HG02759 (cell line): ENCODE measurements around the gene SRI.
"Not testable (repeated sequence)": the region's sequence is repeated elsewhere in the genome, so short reads cannot be mapped to it uniquely, and the experiment has no call there.

ENCODE experiments used
- ATAC-seq: cut with Tn5 transposase; IDR thresholded peaks from one replicate; pipeline ENCODE4 v1.9.1; 2021; ENCODE audit warnings: mild to moderate bottlenecking, moderate library complexity; ENCODE audit not compliant: unreplicated experiment

SRI gene

DNA sequence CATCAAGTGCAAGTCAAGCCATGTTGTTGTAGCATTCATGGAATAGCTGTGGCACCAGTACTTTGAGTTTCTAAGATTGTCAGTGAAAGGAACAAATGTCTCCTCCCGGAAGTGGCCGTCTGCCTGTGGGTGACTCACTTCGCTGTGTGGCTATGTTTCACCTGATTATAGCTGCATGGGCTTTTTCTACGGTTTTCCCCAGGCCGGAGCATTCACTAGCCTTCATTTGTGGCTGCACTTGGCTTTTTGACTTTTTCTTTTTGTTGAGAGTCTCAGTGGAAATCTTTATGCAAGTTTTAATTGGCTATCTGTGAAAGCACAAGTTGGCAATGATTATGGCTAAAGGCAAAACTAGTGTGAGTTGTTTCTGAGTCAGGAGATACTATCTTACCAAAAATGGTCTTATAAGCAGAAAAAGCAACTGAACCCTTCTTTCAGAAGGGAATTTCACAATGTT lies 35.0 kb downstream of the SRI start:
- no peak for ATAC-seq

- no peak for ATAC-seq
These were observed 36.8 kb downstream of the SRI start for GRCh38 chr7:88183051-88183450.

- no peak for ATAC-seq
These were observed 43.6 kb downstream of the SRI start for GRCh38 chr7:88176190-88176589.

DNA sequence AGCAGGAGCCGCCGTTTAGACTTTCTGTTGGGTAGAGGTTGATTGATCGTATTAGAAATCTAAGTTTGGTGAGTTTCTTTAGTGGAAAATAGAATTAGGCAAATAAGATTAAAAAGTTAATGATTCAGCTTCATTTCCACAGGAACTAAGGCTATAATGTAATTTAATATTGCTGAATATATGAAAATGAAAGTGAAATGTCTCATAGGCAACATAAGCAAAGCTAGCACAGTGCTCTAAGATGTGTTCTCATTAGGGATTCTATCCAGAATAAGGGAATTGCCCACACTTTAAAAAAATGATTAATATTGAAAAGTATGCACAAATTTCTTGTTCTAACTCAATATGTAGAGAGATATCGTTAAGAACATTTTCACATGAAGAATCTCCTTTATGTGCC lies 47.0 kb downstream of the SRI start:
- no peak for ATAC-seq

- peak; percentile 47 for ATAC-seq
These were observed 50.0 kb downstream of the SRI start for GRCh38 chr7:88169717-88170320.

- ATAC-seq = no peak
These were observed 52.1 kb downstream of the SRI start for GRCh38 chr7:88167721-88168120.

DNA sequence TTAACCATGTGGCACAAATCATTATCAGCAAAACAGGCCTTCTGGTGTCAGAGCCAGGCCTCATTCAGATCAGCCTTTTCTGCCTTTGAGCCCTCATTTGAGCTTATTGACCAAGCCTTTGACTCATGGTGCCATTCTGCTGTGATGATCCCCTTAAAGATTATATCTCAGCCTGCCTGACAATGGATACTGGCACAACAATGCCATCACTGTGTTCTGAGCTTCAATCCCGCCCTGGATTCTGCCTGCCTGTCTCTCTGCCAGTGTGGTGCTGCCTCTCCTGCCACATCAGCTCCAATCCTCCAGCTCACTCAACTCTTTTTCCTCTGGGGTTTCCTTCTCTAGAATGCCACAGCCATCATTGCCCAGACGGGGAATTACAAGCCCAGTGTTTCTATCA lies 52.6 kb downstream of the SRI start:
- no peak for ATAC-seq

DNA sequence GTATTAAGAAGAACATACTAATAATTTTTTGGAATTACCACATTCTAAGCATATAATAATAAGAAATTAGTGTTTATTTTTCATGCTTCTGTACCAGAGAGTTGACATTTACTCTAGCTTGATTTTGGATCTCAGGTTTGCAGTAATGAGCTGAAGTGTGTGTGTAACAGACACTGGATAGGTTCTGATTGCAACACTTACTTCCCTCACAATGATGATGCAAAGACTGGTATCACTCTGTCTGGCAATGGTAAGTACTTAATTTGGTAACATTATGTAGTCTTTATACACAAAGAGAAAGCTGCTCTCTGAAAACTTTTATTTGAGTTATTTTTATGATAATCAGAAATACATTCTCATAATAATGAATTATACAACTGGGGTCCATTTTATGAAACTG lies 54.1 kb downstream of the SRI start:
- no peak for ATAC-seq

DNA sequence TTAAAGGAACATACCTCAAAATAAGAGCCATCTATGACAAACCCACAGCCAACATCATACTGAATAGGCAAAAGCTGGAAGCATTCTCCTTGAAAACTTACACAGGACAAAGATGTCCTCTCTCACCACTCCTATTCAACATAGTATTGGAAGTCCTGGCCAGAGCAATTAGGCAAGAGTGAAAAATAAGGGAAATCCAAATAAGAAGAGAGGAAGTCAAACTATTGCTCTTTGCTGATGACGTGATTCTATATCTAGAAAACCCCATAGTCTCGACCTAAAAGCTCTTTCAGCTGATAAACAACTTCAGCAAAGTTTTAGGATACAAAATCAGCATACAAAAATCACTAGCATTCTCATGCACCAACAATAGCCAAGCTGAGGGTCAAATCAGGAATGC lies 60.1 kb downstream of the SRI start:
- not testable (repeated sequence) for ATAC-seq

DNA sequence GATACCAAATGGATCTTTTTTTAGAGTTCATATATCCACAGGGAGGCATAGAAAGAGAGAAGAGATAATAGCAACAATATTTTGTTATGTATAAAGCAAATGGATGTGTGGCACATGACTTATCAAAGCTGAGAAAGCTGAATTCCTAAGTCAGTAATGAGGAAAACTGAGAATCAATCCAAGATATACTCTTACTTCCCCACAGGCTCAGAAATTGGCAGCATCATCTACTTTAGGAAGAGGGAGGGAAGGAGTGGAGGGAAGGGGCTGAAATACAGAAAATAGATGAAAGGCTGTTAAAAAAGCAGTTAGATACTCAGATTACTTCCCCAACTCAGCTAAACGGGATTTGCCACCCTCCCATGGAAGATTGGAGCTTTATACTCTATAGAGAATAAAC lies 63.5 kb downstream of the SRI start:
- ATAC-seq = no peak

DNA sequence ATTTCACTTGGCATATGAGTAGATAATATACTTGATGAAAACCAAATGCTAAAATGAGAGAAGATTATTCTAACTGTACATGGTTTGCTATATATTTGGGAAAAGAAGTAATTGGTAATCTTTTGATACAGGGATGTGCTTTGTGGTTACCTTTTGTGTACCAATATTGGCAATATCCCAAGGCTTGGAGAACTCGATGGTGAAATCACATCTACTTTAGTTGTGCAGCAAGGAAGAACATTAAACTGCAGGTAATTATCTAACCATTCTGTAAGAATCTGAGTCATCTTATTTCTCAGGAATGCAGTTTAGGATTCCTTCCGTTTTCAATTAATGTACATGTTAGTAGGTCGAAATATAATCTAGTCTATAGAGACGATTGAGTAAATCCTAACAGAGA lies 64.1 kb downstream of the SRI start:
- no peak for ATAC-seq
